ENCODE measurements around the gene PRR7. TPM values are rescaled to one million over a fixed set of nuclear protein-coding genes. Genes with fewer than 3 reads are reported as not detected.

PRR7 gene
- total RNA-seq, 1 experiment from 2014 or later: 39.2 TPM

- intact Hi-C loops (cut with micrococcal nuclease; ENCODE audit: unreplicated experiment) (no loop called here), in situ Hi-C loops (cut with HindIII; ENCODE audit: low pct_unique_long_range_greater_than_20kb, low sequenced_read_pairs) (no loop called here)
- ATAC-seq (no peak), DNase-seq (ENCODE audit: low read depth, low spot score) (no peak)
- ChIA-PET CTCF (interaction anchor here (0.7 kb wide), 1 partner anchor 14 kb away, joined by 6 read pairs; no protein-coding TSS in a partner anchor), POLR2A (interaction anchor here (0.5 to 1.2 kb wide), 2 partner anchors 11 to 25 kb away, joined by 4 to 6 read pairs; partner anchors contain the start of gene PDLIM7)
- Histone ChIP-seq H3K4me1 (ENCODE audit: control insufficient read depth, insufficient read depth, low read length) (peaks cover 34% of the 10 kb centered on the region), H3K4me3 (ENCODE audit: low read depth in 2 of 2, low read length in 2 of 2) (peak overlapping the region; percentile 75 to 78), H3K27ac (ENCODE audit: low read length) (peak overlapping the region; percentile 79), H3K27me3 (ENCODE audit: control insufficient read depth, insufficient read depth, low read length) (no peaks in the 10 kb centered on the region), H3K36me3 (ENCODE audit: control insufficient read depth, insufficient read depth, low read length) (no peaks in the 10 kb centered on the region; the same call in 1 of the 2 replicates), H3K9me3 (ENCODE audit: control insufficient read depth, insufficient read depth, low read depth, low read length) (no peaks in the 10 kb centered on the region)
- BruUV-seq (replicated peaks): no TSS peak
- TF ChIP-seq REST (IDR thresholded peaks at IDR 0.05; ENCODE audit: insufficient read depth in 1 of 2, low read depth in 2 of 2, low read length in 1 of 2) (no peak), SIN3A (IDR thresholded peaks at IDR 0.05; ENCODE audit: borderline replicate concordance, insufficient read depth, low read depth, low read length) (no peak), CTCF (IDR thresholded peaks at IDR 0.05) (no peak), POLR2AphosphoS5 (IDR thresholded peaks at IDR 0.05; ENCODE audit: low read depth, low read length) (no peak), TCF7L2 (IDR thresholded peaks at IDR 0.05; ENCODE audit: low read depth, low read length) (no peak)
Observed at GRCh38 chr5:177471610-177472356, 25.2 kb downstream of the PRR7 start.

- Histone ChIP-seq H3K36me3 (ENCODE audit: control insufficient read depth, insufficient read depth, low read length) (no peaks in the 10 kb centered on the region; the same call in 1 of the 2 replicates), H3K9me3 (ENCODE audit: control insufficient read depth, insufficient read depth, low read depth, low read length) (no peaks in the 10 kb centered on the region), H3K27ac (ENCODE audit: low read length) (peak overlapping the region; percentile 79), H3K4me1 (ENCODE audit: control insufficient read depth, insufficient read depth, low read length) (peaks cover 34% of the 10 kb centered on the region), H3K27me3 (ENCODE audit: control insufficient read depth, insufficient read depth, low read length) (no peaks in the 10 kb centered on the region), H3K4me3 (ENCODE audit: low read depth in 2 of 2, low read length in 2 of 2) (peak overlapping the region; percentile 75 to 78)
- CTCF ChIA-PET: interaction anchor here (0.7 kb wide), 1 partner anchor 15 kb away, joined by 6 read pairs; no protein-coding TSS in a partner anchor
- BruUV-seq (replicated peaks): no TSS peak
- in situ Hi-C loops (cut with HindIII; ENCODE audit: low pct_unique_long_range_greater_than_20kb, low sequenced_read_pairs): no loop called here
- POLR2A ChIA-PET: interaction anchor here (0.5 to 1.2 kb wide), 4 partner anchors 9 to 70 kb away, joined by 3 to 6 read pairs (median 4); partner anchors contain the start of gene PDLIM7
- ATAC-seq: peak; percentile 60
- intact Hi-C loops (cut with micrococcal nuclease; ENCODE audit: unreplicated experiment): no loop called here
- TF ChIP-seq CTCF (IDR thresholded peaks at IDR 0.05): no peak
- TF ChIP-seq SIN3A (IDR thresholded peaks at IDR 0.05; ENCODE audit: borderline replicate concordance, insufficient read depth, low read depth, low read length): peak; percentile 37; the same call in 1 of the 2 replicates
- DNase-seq (ENCODE audit: low read depth, low spot score): no peak
Observed at GRCh38 chr5:177472460-177473442, 26.1 kb downstream of the PRR7 start.

All from Panc1 (cell line).